Right lobe of liver (tissue), 6 donors: Measurements from ENCODE around the gene MATN4. TPM values are rescaled to one million over a fixed set of nuclear protein-coding genes. Genes with fewer than 3 reads are reported as not detected.

Experiments used
- ATAC-seq, 4 donors: fragments of 200-7000 bp; cut with Tn5 transposase; one replicate each; pipeline ENCODE4 v1.9.1; 2020; ENCODE audit warnings: mild to moderate bottlenecking in 4 of 4, moderate library complexity in 4 of 4
- DNase-seq, 3 donors: peaks; one replicate each; pipeline ENCODE4 v3.0.0-alpha.2; 2020
- H3K27ac ChIP-seq, 3 donors: fragments of 200-600 bp; one replicate each; pipeline ENCODE4 v1.8.0; 2022
- H3K27me3 ChIP-seq, 2 donors: fragments of 200-600 bp; one replicate each; pipeline ENCODE4 v1.8.0; 2022
- H3K36me3 ChIP-seq, 4 donors: fragments of 200-600 bp; sonication (generic) in 1 of 4; one replicate each; pipeline versions ENCODE4 v1.5.1 to v1.8.0; 2017 to 2022; ENCODE audit warnings: control low read depth in 1 of 4
- H3K4me1 ChIP-seq, 4 donors: fragments of 200-600 bp; sonication (generic) in 1 of 4; one replicate each; pipeline versions ENCODE4 v1.5.1 to v1.8.0; 2017 to 2022; ENCODE audit warnings: control low read depth in 1 of 4
- H3K4me3 ChIP-seq, 3 donors: fragments of 200-600 bp; one replicate each; pipeline ENCODE4 v1.8.0; 2022
- H3K9me3 ChIP-seq, 4 donors: fragments of 200-600 bp; sonication (generic) in 1 of 4; one replicate each; pipeline versions ENCODE4 v1.5.1 to v1.8.0; 2017 to 2022; ENCODE audit warnings: control low read depth in 1 of 4
- CTCF ChIP-seq, 4 donors: fragments of 200-600 bp in 3 of 4; fragments of 450-650 bp in 1 of 4; IDR thresholded peaks; one replicate each; pipeline versions ENCODE4 v1.5.1 to v1.8.0; 2016 to 2022; ENCODE audit warnings: antibody characterized with exemption in 4 of 4, mild to moderate bottlenecking in 2 of 4
- POLR2A ChIP-seq: fragments of 450-650 bp; IDR thresholded peaks from one replicate; pipeline ENCODE4 v1.6.1; 2017; ENCODE audit warnings: antibody characterized with exemption, mild to moderate bottlenecking
- whole genome bisulfite sequencing: methylation state at CpG from one replicate; pipeline ENCODE4 v1.1.6; 2018; ENCODE audit warnings: low coverage, low lambda C conversion rate; ENCODE audit not compliant: insufficient coverage; ENCODE audit errors: missing lambda C conversion rate; 5-methylcytosine and 5-hydroxymethylcytosine counted together
- intact Hi-C, 2 donors: fragments of 100-400 bp; cut with DNase I; formaldehyde crosslinking; loops; one replicate each; pipeline versions ENCODE4 v1.11.2 to v1.14.1; 2022
- total RNA-seq, 6 experiments: library from RNA; depleted of rRNA in 2 of 6; stranded (reverse); fragments of >200 nt in 2 of 6; fragmentation: NEBNext Ultra II Directional in 3 of 6; extraction: Animal tissue kit (Norgen Biotek cat#: 25700) in 3 of 6; gene quantifications; one replicate each; pipeline versions ENCODE4 v1.1.0 to v1.2.4, GENCODE V29; 2016 to 2023
- donor health status: DM: no; HTN: yes; CAD: no.
- donor health status: DM: no; HTN: no; CAD: no.
- donor health status: DM: no; HTN: no; CAD: no.
- donor health status: DM: no; HTN: yes; CAD: no.
- donor health status: DM: no; HTN: yes; CAD: no.

Gene MATN4
- total RNA-seq, 6 experiments from 2014 or later = not detected

- 94% methylated on average over 7 of the region's 8 CpGs for WGBS
- Histone ChIP-seq H3K9me3 (no peaks in the 10 kb centered on the region), H3K36me3 (no peaks in the 10 kb centered on the region), H3K27ac (no peak overlapping the region), H3K27me3 (no peaks in the 10 kb centered on the region), H3K4me1 (peaks cover 0 to 3% (median 0%) of the 10 kb centered on the region in 4 donors), H3K4me3 (no peak overlapping the region)
- ATAC-seq (no peak), DNase-seq (no peak)
- no peak for TF ChIP-seq POLR2A
- TF ChIP-seq CTCF (IDR thresholded peaks at IDR 0.05) = no peak
- intact Hi-C loops = loop anchor here (10.0 kb wide), 1 partner anchor 462 kb away; no protein-coding TSS in a partner anchor
Observed at GRCh38 chr20:45313065-45313695, 5.1 kb upstream of the MATN4 start.

GRCh38 chr20:45312241-45312640 is 4.1 kb upstream of the MATN4 start:
- DNase-seq (no peak), ATAC-seq (no peak)
- Histone ChIP-seq H3K27me3 (no peaks in the 10 kb centered on the region), H3K4me3 (no peak overlapping the region), H3K4me1 (peaks cover 0 to 3% (median 0%) of the 10 kb centered on the region in 4 donors), H3K27ac (no peak overlapping the region), H3K9me3 (no peaks in the 10 kb centered on the region), H3K36me3 (no peaks in the 10 kb centered on the region)
- TF ChIP-seq CTCF (IDR thresholded peaks at IDR 0.05) (no peak), POLR2A (no peak)
- 49% methylated on average over 17 of the region's 21 CpGs for WGBS
- intact Hi-C loops = loop anchor here (10.0 kb wide), 1 partner anchor 463 kb away; no protein-coding TSS in a partner anchor

- Histone ChIP-seq H3K36me3 (no peaks in the 10 kb centered on the region), H3K4me3 (no peak overlapping the region), H3K9me3 (no peaks in the 10 kb centered on the region), H3K27ac (no peak overlapping the region), H3K4me1 (peaks cover 0 to 3% (median 0%) of the 10 kb centered on the region in 4 donors), H3K27me3 (peaks cover 0 to under 1% of the 10 kb centered on the region in 2 donors)
- ATAC-seq = peak; percentile 79 to 92 (median 88)
- peak; percentile 66 to 72 (median 72) for DNase-seq
- intact Hi-C loops = loop anchor here (10.0 kb wide), 1 partner anchor 463 kb away; no protein-coding TSS in a partner anchor
- TF ChIP-seq CTCF (IDR thresholded peaks at IDR 0.05) = peak; percentile 60 to 79 (median 77)
- no peak for TF ChIP-seq POLR2A
- no CpG with 5 or more reads among the region's 45 CpGs for WGBS
Observed at GRCh38 chr20:45311589-45312211, 3.6 kb upstream of the MATN4 start.

DNA sequence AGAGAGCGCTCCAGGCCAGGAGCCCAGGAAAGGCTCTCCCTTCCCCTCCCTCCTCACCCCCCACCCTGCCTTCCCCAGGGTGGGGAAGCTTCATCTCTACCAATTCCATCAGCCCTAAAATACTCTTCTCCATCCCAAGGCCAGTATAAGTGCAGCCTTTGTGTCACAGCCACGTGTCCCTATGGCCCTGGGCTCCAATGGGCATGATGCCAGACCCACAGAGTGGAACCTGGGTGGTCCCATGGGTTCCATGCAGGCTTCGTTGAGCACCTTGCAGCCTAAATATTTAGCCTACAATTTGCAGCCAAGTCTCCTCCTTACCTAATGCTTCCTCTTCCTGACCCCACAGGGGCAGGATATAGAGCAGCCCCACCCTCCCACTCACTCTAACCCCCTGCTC is 976 bp upstream of the MATN4 start:
- Histone ChIP-seq H3K36me3 (no peaks in the 10 kb centered on the region), H3K9me3 (no peaks in the 10 kb centered on the region), H3K27me3 (peaks cover 0 to 15% of the 10 kb centered on the region in 2 donors), H3K4me1 (peaks cover 0 to 3% (median 0%) of the 10 kb centered on the region in 4 donors), H3K27ac (no peak overlapping the region), H3K4me3 (no peak overlapping the region)
- DNase-seq (no peak), ATAC-seq (no peak)
- TF ChIP-seq POLR2A (no peak), CTCF (IDR thresholded peaks at IDR 0.05) (no peak)
- intact Hi-C loops = no loop called here
- WGBS = 71% methylated on average over 3 of the region's 3 CpGs
